ENCODE data around the gene SPACA1. TPM values are rescaled to one million over a fixed set of nuclear protein-coding genes. Genes with fewer than 3 reads are reported as not detected.

SPACA1 gene
- total RNA-seq, 4 donors from 2014 or later: not detected

- no peak for TF ChIP-seq CTCF (IDR thresholded peaks at IDR 0.05; ENCODE audit: low read depth)
Measured at GRCh38 chr6:88089708-88090107, 42.1 kb downstream of the SPACA1 start.

- TF ChIP-seq CTCF (IDR thresholded peaks at IDR 0.05; ENCODE audit: low read depth): no peak
Measured at GRCh38 chr6:88105741-88106340, 58.2 kb downstream of the SPACA1 start.

DNA sequence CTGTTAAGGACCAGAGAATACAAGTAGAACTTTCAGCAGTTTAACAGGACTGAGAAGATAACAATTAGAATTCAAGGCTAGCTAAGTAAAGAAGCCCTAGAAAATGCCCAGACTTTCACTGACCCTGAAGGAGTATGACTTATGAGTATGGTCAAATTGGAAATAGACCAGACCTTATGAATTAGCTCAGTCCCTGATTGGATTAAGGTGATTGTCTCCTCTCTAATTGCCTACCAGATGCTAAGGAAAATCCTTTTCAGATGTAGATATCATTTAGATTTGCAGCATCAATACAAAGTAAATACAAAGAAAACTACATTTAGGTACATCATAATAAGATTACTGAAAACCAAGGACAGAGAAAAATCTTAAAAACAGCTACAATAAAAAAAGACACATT lies 59.6 kb downstream of the SPACA1 start:
- TF ChIP-seq CTCF (IDR thresholded peaks at IDR 0.05; ENCODE audit: low read depth): no peak

DNA sequence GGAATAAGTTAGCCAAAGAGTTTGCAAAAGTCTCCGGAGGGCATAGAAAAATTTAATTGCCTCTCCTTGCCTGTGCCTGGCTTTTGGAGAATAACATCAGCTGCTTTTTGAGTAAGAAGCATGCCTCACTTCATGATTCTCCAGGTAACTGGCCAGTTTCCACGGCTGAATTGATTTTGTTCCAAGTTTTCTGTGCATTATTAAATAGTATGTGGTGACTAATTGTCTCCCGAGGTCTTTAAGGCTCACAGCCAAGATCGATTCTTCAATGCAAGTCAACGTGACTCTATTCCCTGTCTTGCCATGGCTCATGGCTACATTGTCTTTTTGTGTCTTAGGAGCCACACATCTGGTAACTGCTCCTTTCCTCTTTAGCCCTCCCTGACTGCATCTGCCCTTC lies 64.3 kb downstream of the SPACA1 start:
- no peak for TF ChIP-seq CTCF (IDR thresholded peaks at IDR 0.05; ENCODE audit: low read depth)

- no peak for TF ChIP-seq CTCF (IDR thresholded peaks at IDR 0.05; ENCODE audit: low read depth)
Measured at GRCh38 chr6:88114838-88115237, 67.2 kb downstream of the SPACA1 start.

GRCh38 chr6:88115307-88115706 lies 67.7 kb downstream of the SPACA1 start:
- TF ChIP-seq CTCF (IDR thresholded peaks at IDR 0.05; ENCODE audit: low read depth): no peak

GRCh38 chr6:88116276-88116675 lies 68.6 kb downstream of the SPACA1 start:
- no peak for TF ChIP-seq CTCF (IDR thresholded peaks at IDR 0.05; ENCODE audit: low read depth)

Other genes with a start within 250 kb of the SPACA1 start
- gene CNR1, start 118.5 kb downstream of the SPACA1 start, total RNA-seq: 10 to 100 TPM; 23.4 to 57.7 (median 35.0) TPM